NCI-H446 (cell line): Measurements from ENCODE around the gene MSH2.
"Not testable (repeated sequence)": the region's sequence is repeated elsewhere in the genome, so short reads cannot be mapped to it uniquely, and the experiment has no call there.

Experiments
- DNase-seq, 2 experiments: peaks; one replicate each; lab custom pipeline; 2025; lab: John Stamatoyannopoulos, UW

Gene MSH2

DNA sequence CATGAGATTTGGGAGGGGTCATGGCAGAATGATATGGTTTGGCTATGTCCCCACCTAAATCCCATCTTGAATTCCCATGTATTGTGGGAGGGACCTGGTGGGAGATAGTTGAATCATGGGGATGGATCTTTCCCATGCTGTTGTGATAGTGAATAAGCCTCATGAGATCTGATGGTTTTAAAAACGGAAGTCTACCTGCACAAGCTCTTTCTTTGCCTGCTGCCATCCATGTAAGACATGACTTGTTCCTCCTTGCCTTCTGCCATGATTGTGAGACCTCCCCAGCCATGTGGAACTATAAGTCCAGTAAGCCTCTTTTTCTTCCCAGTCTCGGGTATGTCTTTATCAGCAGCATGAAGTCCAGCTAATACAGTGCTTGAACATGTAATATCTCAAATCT, 5.0 kb downstream of the MSH2 start:
- DNase-seq: not testable (repeated sequence)

DNA sequence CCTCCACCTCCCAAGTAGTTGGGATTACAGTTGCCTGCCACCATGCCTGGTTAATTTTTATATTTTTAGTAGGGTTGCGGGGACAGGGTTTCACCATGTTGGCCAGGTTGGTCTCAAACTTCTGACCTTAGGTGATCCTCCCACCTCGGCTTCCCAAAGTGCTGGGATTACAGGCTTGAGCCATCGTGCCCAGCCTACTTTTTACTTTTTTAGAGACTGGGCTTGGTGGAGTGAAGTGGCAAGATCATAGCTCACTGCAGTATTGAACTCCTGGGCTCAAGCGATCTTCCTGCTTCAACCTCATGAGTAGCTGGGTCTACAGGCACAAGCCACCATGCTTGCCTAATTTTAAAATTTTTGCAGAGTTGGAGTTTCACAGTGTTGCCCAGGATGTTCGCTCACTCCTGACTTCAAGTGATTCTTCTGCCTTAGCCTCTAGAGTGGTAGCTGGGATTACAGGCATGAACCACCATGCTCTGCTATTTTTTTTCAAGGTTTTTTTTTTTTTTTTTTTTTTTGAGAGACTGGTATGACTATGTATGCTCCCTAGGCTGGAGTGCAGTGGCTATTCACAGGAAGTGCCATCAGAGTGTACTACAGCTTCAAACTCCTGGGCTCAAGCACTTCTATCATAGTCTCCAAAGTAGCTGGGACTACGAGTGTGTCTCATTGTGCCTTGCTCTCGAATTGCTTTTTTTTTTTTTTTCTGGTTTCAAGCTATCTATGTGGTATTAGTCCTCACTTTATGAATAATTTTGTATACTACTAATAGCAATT, 11.9 kb downstream of the MSH2 start:
- no peak for DNase-seq

DNA sequence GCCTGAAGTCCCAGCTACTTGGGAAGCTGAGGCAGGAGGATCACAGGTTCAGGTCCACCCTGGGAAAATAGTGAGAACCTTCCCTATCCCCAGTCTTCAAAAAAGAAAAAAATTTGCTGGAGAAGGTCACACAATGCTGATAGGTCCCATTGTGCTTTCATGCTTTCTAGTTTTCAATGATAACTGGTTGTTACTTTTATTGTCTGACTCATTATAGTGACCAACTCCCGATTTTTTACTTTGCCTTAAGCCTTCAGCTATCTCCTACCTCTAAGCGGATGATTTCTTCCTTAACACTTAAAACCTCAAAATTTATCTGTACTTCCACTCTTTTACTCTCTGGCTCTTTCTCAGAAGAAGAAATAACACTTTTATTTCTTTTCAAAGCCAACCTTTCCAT, 17.3 kb downstream of the MSH2 start:
- DNase-seq: no peak

DNA sequence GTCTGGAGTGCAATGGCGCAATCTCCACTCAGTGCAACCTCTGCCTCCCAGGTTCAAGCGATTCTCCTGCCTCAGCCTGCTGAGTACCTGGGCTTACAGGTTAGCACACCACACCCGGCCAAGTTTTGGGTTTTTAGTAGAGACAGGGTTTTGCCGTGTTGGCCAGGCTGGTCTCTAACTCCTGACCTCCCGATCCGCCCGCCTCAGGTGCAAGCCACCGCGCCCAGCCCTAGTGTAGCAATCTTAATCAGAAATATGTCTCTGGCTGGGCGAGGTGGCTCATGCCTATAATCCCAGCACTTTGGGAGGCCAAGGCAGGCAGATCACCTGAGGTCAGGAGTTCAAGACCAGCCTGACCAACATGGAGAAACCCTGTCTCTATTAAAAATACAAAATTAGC, 17.7 kb downstream of the MSH2 start:
- DNase-seq: not testable (repeated sequence)

DNA sequence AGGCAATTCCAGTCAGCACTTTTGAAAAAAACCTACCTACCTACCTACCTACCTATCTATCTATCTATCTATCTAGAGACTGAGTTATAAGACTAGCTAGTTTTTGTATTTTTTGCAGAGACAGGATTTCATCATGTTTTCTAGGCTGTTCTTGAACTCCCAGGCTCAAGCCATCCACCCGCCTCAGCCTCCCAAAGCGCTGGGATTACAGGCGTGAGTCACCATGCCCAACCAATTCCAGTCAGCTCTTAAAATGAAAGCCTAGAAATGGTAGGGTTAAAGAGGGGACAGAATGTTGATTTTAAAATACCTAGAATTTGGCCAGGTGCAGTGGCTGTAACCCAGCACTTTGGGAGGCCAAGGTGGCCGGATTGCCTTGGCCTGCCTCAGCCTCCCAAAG, 19.1 kb downstream of the MSH2 start:
- no peak for DNase-seq

DNA sequence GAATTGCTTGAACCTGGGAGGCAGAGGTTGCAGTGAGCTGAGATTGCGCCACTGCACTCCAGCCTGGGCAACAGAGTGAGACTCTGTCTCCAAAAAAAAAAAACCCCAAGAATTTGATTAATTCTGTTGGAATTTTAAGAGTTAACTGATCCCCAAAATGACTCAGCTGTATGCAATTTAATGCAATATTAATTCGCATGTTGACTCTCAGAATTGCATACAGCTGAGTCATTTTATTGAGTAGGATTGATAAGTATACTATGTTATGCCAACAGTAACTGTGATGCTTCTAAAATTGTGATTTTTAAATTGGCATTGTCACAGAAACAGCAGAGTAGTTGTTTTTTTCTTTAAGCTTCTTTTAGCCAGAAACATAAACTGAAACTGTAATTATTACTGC, 19.6 kb downstream of the MSH2 start:
- DNase-seq: no peak

DNA sequence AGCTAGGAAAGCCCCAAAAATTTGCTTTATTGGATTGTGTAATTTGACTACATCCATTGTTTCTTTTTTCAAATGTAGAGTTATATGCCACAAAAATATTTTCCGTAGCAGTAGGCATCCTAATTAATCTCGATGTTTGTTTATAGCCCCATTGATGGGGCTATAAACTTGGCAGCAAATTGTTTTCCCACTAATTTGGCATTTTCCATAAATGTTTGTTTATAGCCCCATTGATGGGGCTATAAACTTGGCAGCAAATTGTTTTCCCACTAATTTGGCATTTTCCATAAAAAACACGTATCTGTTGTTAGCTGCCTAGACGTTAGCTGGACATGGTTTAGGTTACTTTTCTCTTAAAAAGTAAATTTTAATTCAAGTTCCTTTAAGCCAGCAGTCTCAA, 23.8 kb downstream of the MSH2 start:
- no peak for DNase-seq

DNA sequence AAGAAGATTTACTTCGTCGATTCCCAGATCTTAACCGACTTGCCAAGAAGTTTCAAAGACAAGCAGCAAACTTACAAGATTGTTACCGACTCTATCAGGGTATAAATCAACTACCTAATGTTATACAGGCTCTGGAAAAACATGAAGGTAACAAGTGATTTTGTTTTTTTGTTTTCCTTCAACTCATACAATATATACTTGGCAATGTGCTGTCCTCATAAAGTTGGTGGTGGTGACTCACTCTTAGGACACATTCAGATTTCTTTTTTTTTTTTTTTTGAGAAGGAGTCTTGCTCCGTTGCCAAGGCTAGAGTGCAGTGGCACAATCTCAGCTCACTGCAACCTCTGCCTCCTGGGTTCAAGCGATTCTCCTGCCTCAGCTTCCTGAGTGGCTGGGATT, 26.8 kb downstream of the MSH2 start:
- DNase-seq: no peak

DNA sequence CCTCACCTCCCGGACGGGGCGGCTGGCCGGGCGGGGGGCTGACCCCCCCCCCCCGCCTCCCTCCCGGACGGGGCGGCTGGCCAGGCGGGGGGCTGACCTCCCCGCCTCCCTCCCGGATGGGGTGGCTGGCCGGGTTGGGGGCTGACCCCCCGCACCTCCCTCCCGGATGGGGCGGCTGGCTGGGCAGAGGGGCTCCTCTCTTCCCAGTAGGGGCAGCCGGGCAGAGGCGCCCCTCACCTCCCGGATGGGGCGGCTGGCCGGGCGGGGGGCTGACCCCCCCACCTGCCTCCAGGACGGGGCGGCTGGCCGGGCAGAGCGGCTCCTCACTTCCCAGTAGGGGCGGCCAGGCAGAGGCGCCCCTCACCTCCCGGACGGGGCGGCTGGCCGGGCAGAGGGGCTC, 30.1 kb downstream of the MSH2 start:
- DNase-seq: not testable (repeated sequence)

DNA sequence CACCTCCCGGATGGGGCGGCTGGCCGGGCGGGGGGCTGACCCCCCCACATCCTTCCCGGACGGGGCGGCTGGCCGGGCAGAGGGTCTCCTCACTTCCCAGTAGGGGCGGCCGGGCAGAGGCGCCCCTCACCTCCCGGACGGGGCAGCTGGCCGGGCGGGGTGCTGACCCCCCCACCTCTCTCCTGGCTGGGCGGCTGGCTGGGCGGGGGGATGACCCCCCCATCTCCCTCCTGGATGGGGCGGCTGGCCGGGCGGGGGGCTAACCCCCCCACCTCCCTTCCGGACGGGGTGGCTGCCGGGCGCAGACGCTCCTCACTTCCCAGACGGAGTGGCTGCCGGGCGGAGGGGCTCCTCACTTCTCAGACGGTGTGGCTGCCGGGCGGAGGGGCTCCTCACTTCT, 30.5 kb downstream of the MSH2 start:
- DNase-seq: not testable (repeated sequence)

DNA sequence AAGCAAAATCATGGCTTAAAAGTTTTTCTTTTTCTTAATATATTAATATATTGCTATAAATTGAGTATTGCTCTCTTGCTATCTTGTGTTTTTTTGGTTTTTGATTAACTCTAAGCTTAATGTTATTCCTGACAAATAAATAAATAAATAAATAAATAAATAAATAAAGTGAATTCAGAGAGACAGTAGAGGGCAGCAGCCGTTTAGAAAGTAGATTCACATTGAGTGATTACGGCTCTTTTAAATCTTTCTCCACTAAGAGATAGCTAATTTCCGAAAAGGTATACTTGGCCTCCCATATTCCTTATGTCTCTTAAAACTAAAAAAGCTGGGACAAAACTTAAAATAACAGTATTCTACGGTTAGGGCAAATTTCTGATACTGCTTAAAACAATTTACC, 34.3 kb downstream of the MSH2 start:
- DNase-seq: peak; percentile 6 to 10

DNA sequence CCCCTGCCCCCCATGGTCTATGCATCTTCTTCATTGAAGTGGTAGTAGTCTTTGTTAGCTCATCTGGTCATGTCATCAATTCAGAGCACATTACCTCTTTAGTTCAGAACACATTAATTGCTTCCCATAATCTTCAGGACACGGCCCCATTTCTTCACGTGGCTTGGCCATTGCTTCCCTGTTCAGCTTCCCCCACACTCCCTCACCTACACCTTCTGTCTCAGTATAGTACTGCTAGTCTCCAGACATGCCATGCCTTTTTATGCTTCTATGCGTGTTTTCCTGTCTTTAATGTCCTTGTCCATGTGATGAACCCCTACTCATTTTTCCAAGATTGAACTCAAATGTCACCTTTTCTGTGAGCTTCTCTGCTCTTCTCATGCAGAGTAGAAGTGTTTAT, 35.1 kb downstream of the MSH2 start:
- no peak for DNase-seq

DNA sequence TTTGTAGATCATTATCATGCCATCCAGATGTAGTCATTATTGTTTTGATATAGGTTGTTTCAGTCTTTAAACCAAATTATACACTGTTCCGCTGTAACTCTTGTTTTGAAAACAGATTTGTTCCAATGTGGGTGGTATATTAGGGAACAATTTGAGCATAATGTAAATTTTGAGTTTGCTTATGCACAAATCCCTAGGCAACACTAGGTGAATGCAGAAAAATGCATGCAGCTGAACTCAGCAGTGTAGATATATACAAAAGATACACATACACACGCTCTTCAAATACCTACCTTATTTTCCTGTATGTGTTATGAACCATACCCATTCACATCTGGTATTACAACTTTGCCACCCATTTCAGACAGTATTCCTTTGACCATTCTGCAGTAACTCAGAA, 35.8 kb downstream of the MSH2 start:
- no peak for DNase-seq

DNA sequence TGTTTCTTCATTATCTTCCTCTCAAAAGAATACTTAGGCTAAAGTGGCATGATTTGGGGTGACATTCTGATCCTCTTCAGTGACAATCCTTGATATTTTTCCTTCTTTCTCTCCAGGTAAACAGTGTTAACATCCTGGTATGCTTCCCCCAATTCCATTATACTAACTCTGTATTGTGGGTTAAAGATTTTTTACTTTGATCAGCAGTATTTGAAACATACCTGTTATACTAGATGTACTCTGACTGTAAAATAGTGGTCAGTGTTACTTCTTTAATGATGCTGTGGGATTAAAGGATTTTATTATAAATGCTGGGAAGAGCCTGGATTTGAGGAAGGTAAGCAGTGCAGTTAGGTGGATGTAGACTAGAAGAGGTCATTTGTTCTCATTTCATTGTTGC, 48.8 kb downstream of the MSH2 start:
- no peak for DNase-seq

DNA sequence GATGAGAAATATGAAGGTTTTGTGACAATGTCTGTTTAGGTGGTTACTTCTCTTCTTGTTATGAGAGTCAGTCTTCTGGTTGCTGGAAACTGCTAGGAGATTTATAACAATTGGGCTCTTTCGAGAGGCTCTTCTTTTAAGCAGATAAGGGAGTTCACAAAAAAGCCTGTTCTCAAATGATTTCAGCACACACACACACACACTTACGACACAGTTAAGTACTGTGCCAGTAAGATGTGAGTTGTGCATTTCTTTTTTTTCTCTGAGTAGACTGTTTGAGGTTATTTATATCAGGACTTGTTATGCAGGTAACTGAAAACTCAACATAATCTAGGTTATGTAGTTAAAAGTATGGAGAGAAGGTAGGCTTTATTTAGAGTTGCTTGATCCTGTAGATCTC, 49.8 kb downstream of the MSH2 start:
- no peak for DNase-seq

DNA sequence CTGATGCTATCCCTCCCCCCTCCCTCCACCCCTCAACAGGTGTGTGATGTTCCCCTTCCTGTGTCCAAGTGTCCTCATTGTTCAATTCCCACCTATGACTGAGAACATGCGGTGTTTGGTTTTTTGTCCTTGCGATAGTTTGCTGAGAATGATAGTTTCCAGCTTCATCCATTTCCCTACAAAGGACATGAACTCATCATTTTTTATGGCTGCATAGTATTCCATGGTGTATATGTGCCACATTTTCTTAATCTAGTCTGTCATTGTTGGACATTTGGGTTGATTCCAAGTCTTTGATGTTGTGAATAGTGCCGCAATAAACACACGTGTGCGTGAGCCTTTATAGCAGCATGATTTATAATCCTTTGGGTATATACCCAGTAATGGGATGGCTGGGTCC, 51.9 kb downstream of the MSH2 start:
- DNase-seq: not testable (repeated sequence)

DNA sequence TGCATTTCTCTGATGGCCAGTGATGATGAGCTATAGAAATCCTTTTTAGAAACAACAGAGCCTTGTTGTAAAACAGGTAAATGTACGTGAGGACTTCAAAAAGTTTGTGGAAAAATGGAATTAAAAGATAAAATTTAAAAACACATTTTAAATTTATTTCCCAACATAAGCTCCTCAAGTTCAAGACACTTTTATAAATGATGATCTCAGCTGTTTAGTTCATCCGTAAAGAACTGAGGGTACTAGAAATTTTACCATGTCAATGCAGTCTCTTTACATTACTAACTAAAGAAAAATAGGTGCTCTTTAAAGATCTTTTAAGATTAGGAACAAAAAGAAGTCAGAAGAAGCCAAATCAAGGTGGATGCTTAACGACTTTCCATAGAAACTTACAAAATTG, 52.5 kb downstream of the MSH2 start:
- DNase-seq: no peak

DNA sequence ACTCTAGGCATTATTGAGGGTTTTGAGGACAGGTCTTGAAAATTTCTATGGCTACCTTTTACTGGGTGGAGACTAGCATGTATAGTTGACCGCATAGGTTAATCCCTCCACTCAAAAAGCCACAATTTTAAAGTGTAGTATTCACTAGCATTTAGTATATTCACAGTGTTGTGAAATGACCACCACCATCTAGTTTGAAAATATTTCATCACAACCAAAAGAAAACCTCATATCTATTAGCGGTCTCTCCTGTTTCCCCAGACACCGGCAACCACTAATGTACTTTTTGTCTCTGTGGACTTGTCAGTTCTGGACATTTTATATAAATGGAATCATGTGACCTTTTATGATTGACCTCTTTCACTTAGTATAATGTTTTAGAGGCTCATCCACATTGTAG, 53.9 kb downstream of the MSH2 start:
- no peak for DNase-seq

DNA sequence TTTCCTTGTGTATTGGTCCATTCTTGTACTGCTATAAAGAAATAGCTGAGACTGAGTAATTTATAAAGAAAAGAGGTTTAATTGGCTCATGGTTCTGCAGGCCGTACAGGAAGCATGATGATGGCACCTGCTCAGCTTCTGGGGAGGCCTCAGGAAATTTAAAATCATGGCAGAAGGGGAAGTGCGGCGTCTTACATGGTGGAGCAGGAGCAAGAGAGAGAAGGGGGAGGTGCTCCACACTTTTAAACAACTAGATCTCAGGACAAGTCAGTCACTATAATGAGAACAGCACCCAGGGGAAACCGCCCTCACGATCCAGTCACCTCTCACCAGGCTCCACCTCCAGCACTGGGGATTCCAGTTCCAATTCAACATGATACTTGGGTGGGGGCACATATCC, 54.3 kb downstream of the MSH2 start:
- DNase-seq: no peak

DNA sequence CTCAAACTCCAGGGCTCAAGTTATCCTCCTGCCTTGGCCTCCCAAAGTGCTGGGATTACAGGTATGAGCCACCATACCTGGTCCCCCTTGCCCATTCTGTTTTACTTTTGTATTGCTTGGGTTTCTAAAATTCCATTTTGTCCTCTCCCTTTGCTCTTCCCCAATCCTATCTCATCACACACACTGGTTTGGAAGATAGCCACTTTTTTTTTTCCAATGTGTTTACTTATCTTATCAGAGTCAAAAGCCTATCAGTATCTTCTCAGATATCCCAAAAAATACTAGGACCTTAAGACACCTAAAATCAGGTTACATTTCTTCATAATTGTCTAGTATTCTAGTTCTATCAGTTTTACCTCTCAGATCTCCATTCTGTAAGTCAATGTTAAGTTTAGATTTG, 56.1 kb downstream of the MSH2 start:
- DNase-seq: no peak

DNA sequence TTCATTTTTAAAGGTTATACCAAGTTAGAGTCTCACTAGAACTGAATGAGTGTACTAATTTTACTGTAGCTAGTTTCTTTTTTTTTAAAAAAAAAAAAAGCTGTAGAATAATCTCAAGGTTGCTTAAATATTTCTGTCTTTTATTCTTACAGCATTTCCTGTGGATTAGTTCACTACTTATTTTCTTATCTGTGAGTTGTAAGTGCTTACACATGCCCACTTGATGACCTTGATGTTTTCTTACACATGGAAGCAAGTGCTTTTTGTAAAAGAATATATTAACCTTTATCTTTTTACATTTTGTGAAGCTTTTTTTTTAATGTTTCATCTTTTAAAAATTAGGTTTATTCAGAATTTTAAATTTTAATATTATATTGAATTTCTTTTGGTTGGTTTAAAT, 57.8 kb downstream of the MSH2 start:
- no peak for DNase-seq

DNA sequence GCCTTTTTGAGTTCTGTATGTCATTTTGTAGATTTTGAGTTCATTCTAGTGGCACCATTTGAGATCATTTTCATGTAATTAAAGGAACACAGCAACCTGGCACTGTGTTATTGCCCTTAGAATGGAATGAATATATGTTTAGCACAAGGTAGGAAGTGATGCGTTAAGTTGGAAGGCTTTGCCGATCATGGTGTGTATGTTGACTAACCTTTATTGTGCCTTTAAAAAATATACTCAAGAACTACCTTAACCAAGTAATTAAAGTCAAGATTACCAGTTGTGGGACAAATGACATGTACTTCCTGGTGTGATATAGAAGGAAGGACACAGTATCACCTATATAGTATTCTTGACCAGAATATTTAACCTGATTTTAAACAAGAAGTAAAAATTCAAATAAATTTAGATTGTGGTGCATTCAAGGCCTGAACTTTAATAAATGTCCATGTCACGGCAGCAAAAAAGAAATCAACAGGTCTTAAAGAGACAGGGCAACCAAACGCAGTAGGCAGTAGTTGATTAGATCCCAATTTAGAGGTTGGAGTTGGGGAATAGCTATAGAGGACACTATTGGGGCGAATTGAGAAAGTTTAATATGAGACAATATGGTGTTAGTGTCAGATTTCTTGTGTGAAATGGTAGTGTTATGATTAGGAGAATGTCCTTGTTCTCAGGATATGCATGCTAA, 68.6 kb downstream of the MSH2 start:
- no peak for DNase-seq

DNA sequence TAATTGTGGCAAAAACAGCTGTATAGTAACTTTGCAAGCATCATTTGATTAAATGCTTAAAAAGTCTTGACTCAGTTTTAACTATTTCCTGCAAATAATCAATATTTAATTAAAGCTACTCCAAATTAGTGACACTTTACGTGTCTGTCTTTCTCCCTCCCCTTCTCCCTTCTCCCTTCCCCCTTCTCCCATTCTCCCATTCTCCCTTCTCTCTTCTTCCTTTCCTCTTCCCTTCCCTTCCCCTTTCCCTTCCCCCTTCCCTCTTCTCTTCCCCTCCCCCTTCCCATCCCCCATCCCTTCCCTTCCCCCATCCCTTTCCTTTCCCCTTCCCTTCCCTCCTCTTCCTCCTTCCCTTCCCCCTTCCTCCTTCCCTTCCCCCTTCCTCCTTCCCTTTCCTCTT, 76.9 kb downstream of the MSH2 start:
- no peak for DNase-seq

DNA sequence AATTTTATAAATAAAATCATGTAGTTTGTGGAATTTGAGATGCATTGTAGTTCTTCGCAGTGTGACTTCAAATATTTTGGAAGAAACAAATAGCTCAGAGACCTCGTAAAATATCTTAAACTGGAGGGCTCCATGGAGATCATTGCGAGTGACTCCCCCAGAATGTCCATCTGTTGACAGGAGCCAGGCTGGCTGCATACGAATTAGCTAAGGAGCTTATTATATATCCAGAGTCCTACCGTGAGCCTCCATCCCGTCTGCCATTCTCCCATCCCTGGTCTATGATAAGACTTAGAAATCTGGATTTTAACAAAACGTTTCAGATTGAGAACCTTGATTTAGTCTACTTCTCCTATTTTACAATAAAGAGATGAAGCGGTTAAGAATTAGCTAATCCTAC, 80.2 kb downstream of the MSH2 start:
- no peak for DNase-seq
